Measurements from ENCODE around the gene CAMK1D. TPM values are rescaled to one million over a fixed set of nuclear protein-coding genes. Genes with fewer than 3 reads are reported as not detected.

CAMK1D gene
- polyA plus RNA-seq, 1 of the 3 experiments (the other 2 are of a cell fraction), result 4.1 TPM

- TF ChIP-seq NRF1 (IDR thresholded peaks at IDR 0.05; ENCODE audit: low read depth, low read length), result no peak
Observed at GRCh38 chr10:12589791-12590190, 240.4 kb downstream of the CAMK1D start (continued).

GRCh38 chr10:12590675-12591659, 241.6 kb downstream of the CAMK1D start:
- H3F3A ChIP-seq (replicated peaks; ENCODE audit: insufficient read depth), result no peaks in the 10 kb centered on the region
- H3K4me2 ChIP-seq, result no peak overlapping the region
- H3K36me3 ChIP-seq (replicated peaks in 1 of 2; ENCODE audit: control insufficient read depth in 1 of 2, insufficient read depth in 2 of 2, low read length in 1 of 2), result no peaks in the 10 kb centered on the region
- no peak overlapping the region for H3K4me3 ChIP-seq (ENCODE audit: low read depth in 2 of 2, low read length in 1 of 2)
- DNase-seq, result no peak
- TF ChIP-seq NRF1 (IDR thresholded peaks at IDR 0.05; ENCODE audit: low read depth, low read length) (no peak), YY1 (IDR thresholded peaks at IDR 0.05; ENCODE audit: low read depth) (no peak), SIN3A (IDR thresholded peaks at IDR 0.05; ENCODE audit: borderline replicate concordance, low read depth, low read length) (no peak), GABPA (IDR thresholded peaks at IDR 0.05; ENCODE audit: low read depth) (no peak)
- no peaks in the 10 kb centered on the region for H3K79me2 ChIP-seq (ENCODE audit: insufficient read depth)
- H3K9ac ChIP-seq, result no peak overlapping the region
- no peak overlapping the region for H2AFZ ChIP-seq (ENCODE audit: low read depth)
- peaks cover 0 to 8% of the 10 kb centered on the region in 2 experiments; a peak in 1 of 4 replicates for H3K4me1 ChIP-seq (ENCODE audit: control insufficient read depth in 1 of 2, insufficient read depth in 2 of 2, low read depth in 1 of 2, low read length in 1 of 2)
- no peaks in the 10 kb centered on the region for H3K9me2 ChIP-seq
- no peaks in the 10 kb centered on the region for H4K20me1 ChIP-seq (ENCODE audit: insufficient read depth)
- no peaks in the 10 kb centered on the region for H3K9me3 ChIP-seq
- WGBS (ENCODE audit: low lambda C conversion rate), result 87% methylated on average over 17 of the region's 17 CpGs
- no peaks in the 10 kb centered on the region for H3K27me3 ChIP-seq (ENCODE audit: insufficient read depth)
- H3K27ac ChIP-seq (ENCODE audit: low read depth in 2 of 2, low read length in 1 of 2), result no peak overlapping the region
- POLR2A ChIA-PET, result interaction anchor here (0.6 kb wide), 1 partner anchor 60 kb away, joined by 3 read pairs; no protein-coding TSS in a partner anchor
- CTCF ChIA-PET, result interaction anchor here (0.7 to 1.6 kb wide), 4 partner anchors 9 to 946 kb away, joined by 3 to 4 read pairs (median 4); partner anchors contain the start of gene OPTN

- POLR2A ChIA-PET, result no interaction called here
- CTCF ChIA-PET, result interaction anchor here (1.1 kb wide), 1 partner anchor 24 kb away, joined by 3 read pairs; no protein-coding TSS in a partner anchor
Observed at GRCh38 chr10:12592967-12593366, 243.6 kb downstream of the CAMK1D start.

More at GRCh38 chr10:12592967-12593366, 243.6 kb downstream of the CAMK1D start:
- Histone ChIP-seq H3K79me2 (ENCODE audit: insufficient read depth) (no peaks in the 10 kb centered on the region), H3K27ac (ENCODE audit: low read depth in 2 of 2, low read length in 1 of 2) (no peak overlapping the region), H3K9me2 (no peaks in the 10 kb centered on the region), H2AFZ (ENCODE audit: low read depth) (no peak overlapping the region), H3K9ac (no peak overlapping the region), H3K4me3 (ENCODE audit: low read depth in 2 of 2, low read length in 1 of 2) (no peak overlapping the region), H3K9me3 (no peaks in the 10 kb centered on the region), H3F3A (replicated peaks; ENCODE audit: insufficient read depth) (no peaks in the 10 kb centered on the region), H4K20me1 (ENCODE audit: insufficient read depth) (no peaks in the 10 kb centered on the region), H3K27me3 (ENCODE audit: insufficient read depth) (no peaks in the 10 kb centered on the region), H3K36me3 (replicated peaks in 1 of 2; ENCODE audit: control insufficient read depth in 1 of 2, insufficient read depth in 2 of 2, low read length in 1 of 2) (no peaks in the 10 kb centered on the region), H3K4me2 (no peak overlapping the region), H3K4me1 (ENCODE audit: control insufficient read depth in 1 of 2, insufficient read depth in 2 of 2, low read depth in 1 of 2, low read length in 1 of 2) (no peaks in the 10 kb centered on the region)
- TF ChIP-seq RCOR1 (IDR thresholded peaks at IDR 0.05; ENCODE audit: low read length), result no peak
- TF ChIP-seq POLR2AphosphoS5 (IDR thresholded peaks at IDR 0.05; ENCODE audit: low read depth, low read length), result no peak
- TF ChIP-seq MEF2A (IDR thresholded peaks at IDR 0.05; ENCODE audit: borderline replicate concordance, low read depth), result no peak
- TF ChIP-seq NRF1 (IDR thresholded peaks at IDR 0.05; ENCODE audit: low read depth, low read length), result no peak
- no peak for TF ChIP-seq SMC3 (IDR thresholded peaks at IDR 0.05; ENCODE audit: low read depth, low read length)
- TF ChIP-seq MAX (IDR thresholded peaks at IDR 0.05; ENCODE audit: low read depth), result no peak
- TF ChIP-seq USF2 (IDR thresholded peaks at IDR 0.05; ENCODE audit: borderline replicate concordance, low read depth, low read length), result no peak
- TF ChIP-seq TAF1 (IDR thresholded peaks at IDR 0.05; ENCODE audit: borderline replicate concordance, low read depth, low read length), result no peak
- no peak for TF ChIP-seq MXI1 (IDR thresholded peaks at IDR 0.05; ENCODE audit: low read depth, low read length)
- 88% methylated on average over 5 of the region's 5 CpGs for WGBS (ENCODE audit: low lambda C conversion rate)
- DNase-seq, result no peak

Measured in SK-N-SH (cell line).